ENCODE data around the gene C6orf47. TPM values are rescaled to one million over a fixed set of nuclear protein-coding genes. Genes with fewer than 3 reads are reported as not detected.

The C6orf47 gene
- total and polyA plus RNA-seq, 4 donors: 18.9 to 26.8 (median 24.0) TPM

GRCh38 chr6:31707701-31708100 lies 47.1 kb upstream of the C6orf47 start:
- no peak for ATAC-seq (ENCODE audit: insufficient read depth, low FRiP score)

GRCh38 chr6:31706599-31706998 lies 46.0 kb upstream of the C6orf47 start, which contains the start of gene LY6G6F:
Gene LY6G6F, plus strand, starts transcription at chr6:31706866. Its CDS starts 41 bp downstream, at chr6:31706907.
- no peak for ATAC-seq (ENCODE audit: insufficient read depth, low FRiP score)
- no peak for DNase-seq
- Histone ChIP-seq H3K36me3 (ENCODE audit: control insufficient read depth in 4 of 4, insufficient read depth in 4 of 4, low read length in 4 of 4) (no peaks in the 10 kb centered on the region), H3K27me3 (ENCODE audit: control insufficient read depth in 3 of 3, insufficient read depth in 3 of 3, low read length in 2 of 3) (no peaks in the 10 kb centered on the region), H3K9me3 (ENCODE audit: control insufficient read depth in 4 of 4, insufficient read depth in 3 of 4, low read length in 3 of 4) (no peaks in the 10 kb centered on the region), H3K27ac (ENCODE audit: low read depth in 1 of 2, low read length in 1 of 2) (no peak within 1 kb of the TSS), H3K9ac (ENCODE audit: insufficient read depth in 1 of 2, low read length in 2 of 2) (no peak within 1 kb of the TSS), H3K4me1 (ENCODE audit: control insufficient read depth in 5 of 5, insufficient read depth in 5 of 5, low read length in 5 of 5) (peaks cover 5 to 12% (median 6%) of the 10 kb centered on the region in 5 donors), H3K4me3 (no peak within 1 kb of the TSS)
- WGBS, 2 donors: 62 to 79% methylated on average over 3 of the region's 3 CpGs
- TF ChIP-seq CTCF (IDR thresholded peaks at IDR 0.05; ENCODE audit: control extremely low read depth, extremely low read depth): no peak

More at GRCh38 chr6:31707701-31708100, 47.1 kb upstream of the C6orf47 start:
- no peak overlapping the region for H3K4me3 ChIP-seq
- no peak for TF ChIP-seq CTCF (IDR thresholded peaks at IDR 0.05; ENCODE audit: control extremely low read depth, extremely low read depth)
- no peaks in the 10 kb centered on the region for H3K27me3 ChIP-seq (ENCODE audit: control insufficient read depth in 3 of 3, insufficient read depth in 3 of 3, low read length in 2 of 3)
- H3K4me1 ChIP-seq (ENCODE audit: control insufficient read depth in 5 of 5, insufficient read depth in 5 of 5, low read length in 5 of 5): peaks cover 0 to 8% (median 0%) of the 10 kb centered on the region in 5 donors
- H3K9me3 ChIP-seq (ENCODE audit: control insufficient read depth in 4 of 4, insufficient read depth in 3 of 4, low read length in 3 of 4): no peaks in the 10 kb centered on the region
- no peak overlapping the region for H3K9ac ChIP-seq (ENCODE audit: insufficient read depth in 1 of 2, low read length in 2 of 2)
- no peak overlapping the region for H3K27ac ChIP-seq (ENCODE audit: low read depth in 1 of 2, low read length in 1 of 2)
- WGBS, 2 donors: 85 to 88% methylated on average over 10 of the region's 10 CpGs
- H3K36me3 ChIP-seq (ENCODE audit: control insufficient read depth in 4 of 4, insufficient read depth in 4 of 4, low read length in 4 of 4): no peaks in the 10 kb centered on the region
- DNase-seq: no peak

- peaks cover 0 to under 1% (median under 1%) of the 10 kb centered on the region in 4 donors for H3K36me3 ChIP-seq (ENCODE audit: control insufficient read depth in 4 of 4, insufficient read depth in 4 of 4, low read length in 4 of 4)
- no peak for DNase-seq
- TF ChIP-seq CTCF (IDR thresholded peaks at IDR 0.05; ENCODE audit: control extremely low read depth, extremely low read depth): no peak
- H3K27ac ChIP-seq (ENCODE audit: low read depth in 1 of 2, low read length in 1 of 2): no peak overlapping the region
- no peak for ATAC-seq (ENCODE audit: insufficient read depth, low FRiP score)
- H3K4me3 ChIP-seq: no peak overlapping the region
- H3K9me3 ChIP-seq (ENCODE audit: control insufficient read depth in 4 of 4, insufficient read depth in 3 of 4, low read length in 3 of 4): no peaks in the 10 kb centered on the region
- WGBS, 2 donors: 94 to 96% methylated on average over 6 of the region's 6 CpGs
- no peak overlapping the region for H3K9ac ChIP-seq (ENCODE audit: insufficient read depth in 1 of 2, low read length in 2 of 2)
- H3K4me1 ChIP-seq (ENCODE audit: control insufficient read depth in 5 of 5, insufficient read depth in 5 of 5, low read length in 5 of 5): peaks cover 6 to 13% (median 9%) of the 10 kb centered on the region in 5 donors
- no peaks in the 10 kb centered on the region for H3K27me3 ChIP-seq (ENCODE audit: control insufficient read depth in 3 of 3, insufficient read depth in 3 of 3, low read length in 2 of 3)
These were observed 45.4 kb upstream of the C6orf47 start for GRCh38 chr6:31705931-31706330.
